GM18499 (cell line): ENCODE data around the gene HSPB7.
"Not testable (repeated sequence)": the region's sequence is repeated elsewhere in the genome, so short reads cannot be mapped to it uniquely, and the experiment has no call there.

Experiments
- ATAC-seq: cut with Tn5 transposase; IDR thresholded peaks from one replicate; pipeline ENCODE4 v1.9.1; 2021; ENCODE audit warnings: moderate number of reproducible peaks; ENCODE audit not compliant: insufficient read depth, unreplicated experiment

HSPB7 gene

GRCh38 chr1:16017461-16018303, at the start of gene HSPB7:
Gene HSPB7, minus strand, starts transcription at chr1:16018043. Its CDS starts 80 bp downstream, at chr1:16017963.
- ATAC-seq, result no peak

GRCh38 chr1:16067127-16067768, 49.4 kb upstream of the HSPB7 start:
- ATAC-seq, result no peak

GRCh38 chr1:16066245-16066644, 48.4 kb upstream of the HSPB7 start:
- no peak for ATAC-seq

GRCh38 chr1:16065269-16065576, 47.4 kb upstream of the HSPB7 start:
- ATAC-seq, result no peak

GRCh38 chr1:16064536-16065268, 46.9 kb upstream of the HSPB7 start:
- ATAC-seq, result no peak

- ATAC-seq, result no peak
These were observed 46.1 kb upstream of the HSPB7 start for GRCh38 chr1:16063921-16064320.

GRCh38 chr1:16063226-16063829, 45.5 kb upstream of the HSPB7 start:
- no peak for ATAC-seq

- ATAC-seq, result not testable (repeated sequence)
These were observed 44.8 kb upstream of the HSPB7 start for GRCh38 chr1:16062687-16063075.

- ATAC-seq, result not testable (repeated sequence)
These were observed 44.3 kb upstream of the HSPB7 start for GRCh38 chr1:16061989-16062686.

- ATAC-seq, result no peak
These were observed 43.4 kb upstream of the HSPB7 start for GRCh38 chr1:16061266-16061665.

GRCh38 chr1:16058394-16059120, 40.7 kb upstream of the HSPB7 start:
- not testable (repeated sequence) for ATAC-seq

GRCh38 chr1:16057314-16057915, 39.6 kb upstream of the HSPB7 start:
- not testable (repeated sequence) for ATAC-seq

- not testable (repeated sequence) for ATAC-seq
These were observed 38.7 kb upstream of the HSPB7 start for GRCh38 chr1:16056521-16056912.

- no peak for ATAC-seq
These were observed 38.0 kb upstream of the HSPB7 start for GRCh38 chr1:16055613-16056520.

- ATAC-seq, result no peak
These were observed 37.0 kb upstream of the HSPB7 start for GRCh38 chr1:16054598-16055540.

GRCh38 chr1:16053781-16054502, 36.1 kb upstream of the HSPB7 start:
- no peak for ATAC-seq
